GM21825 (cell line): ENCODE measurements around the gene ALOX15.
"Not testable (repeated sequence)": the region's sequence is repeated elsewhere in the genome, so short reads cannot be mapped to it uniquely, and the experiment has no call there.

Source experiments
- ATAC-seq: cut with Tn5 transposase; IDR thresholded peaks from one replicate; pipeline ENCODE4 v1.9.1; 2021; ENCODE audit warnings: mild to moderate bottlenecking, moderate library complexity; ENCODE audit not compliant: unreplicated experiment

Gene ALOX15, protein sequence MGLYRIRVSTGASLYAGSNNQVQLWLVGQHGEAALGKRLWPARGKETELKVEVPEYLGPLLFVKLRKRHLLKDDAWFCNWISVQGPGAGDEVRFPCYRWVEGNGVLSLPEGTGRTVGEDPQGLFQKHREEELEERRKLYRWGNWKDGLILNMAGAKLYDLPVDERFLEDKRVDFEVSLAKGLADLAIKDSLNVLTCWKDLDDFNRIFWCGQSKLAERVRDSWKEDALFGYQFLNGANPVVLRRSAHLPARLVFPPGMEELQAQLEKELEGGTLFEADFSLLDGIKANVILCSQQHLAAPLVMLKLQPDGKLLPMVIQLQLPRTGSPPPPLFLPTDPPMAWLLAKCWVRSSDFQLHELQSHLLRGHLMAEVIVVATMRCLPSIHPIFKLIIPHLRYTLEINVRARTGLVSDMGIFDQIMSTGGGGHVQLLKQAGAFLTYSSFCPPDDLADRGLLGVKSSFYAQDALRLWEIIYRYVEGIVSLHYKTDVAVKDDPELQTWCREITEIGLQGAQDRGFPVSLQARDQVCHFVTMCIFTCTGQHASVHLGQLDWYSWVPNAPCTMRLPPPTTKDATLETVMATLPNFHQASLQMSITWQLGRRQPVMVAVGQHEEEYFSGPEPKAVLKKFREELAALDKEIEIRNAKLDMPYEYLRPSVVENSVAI

DNA sequence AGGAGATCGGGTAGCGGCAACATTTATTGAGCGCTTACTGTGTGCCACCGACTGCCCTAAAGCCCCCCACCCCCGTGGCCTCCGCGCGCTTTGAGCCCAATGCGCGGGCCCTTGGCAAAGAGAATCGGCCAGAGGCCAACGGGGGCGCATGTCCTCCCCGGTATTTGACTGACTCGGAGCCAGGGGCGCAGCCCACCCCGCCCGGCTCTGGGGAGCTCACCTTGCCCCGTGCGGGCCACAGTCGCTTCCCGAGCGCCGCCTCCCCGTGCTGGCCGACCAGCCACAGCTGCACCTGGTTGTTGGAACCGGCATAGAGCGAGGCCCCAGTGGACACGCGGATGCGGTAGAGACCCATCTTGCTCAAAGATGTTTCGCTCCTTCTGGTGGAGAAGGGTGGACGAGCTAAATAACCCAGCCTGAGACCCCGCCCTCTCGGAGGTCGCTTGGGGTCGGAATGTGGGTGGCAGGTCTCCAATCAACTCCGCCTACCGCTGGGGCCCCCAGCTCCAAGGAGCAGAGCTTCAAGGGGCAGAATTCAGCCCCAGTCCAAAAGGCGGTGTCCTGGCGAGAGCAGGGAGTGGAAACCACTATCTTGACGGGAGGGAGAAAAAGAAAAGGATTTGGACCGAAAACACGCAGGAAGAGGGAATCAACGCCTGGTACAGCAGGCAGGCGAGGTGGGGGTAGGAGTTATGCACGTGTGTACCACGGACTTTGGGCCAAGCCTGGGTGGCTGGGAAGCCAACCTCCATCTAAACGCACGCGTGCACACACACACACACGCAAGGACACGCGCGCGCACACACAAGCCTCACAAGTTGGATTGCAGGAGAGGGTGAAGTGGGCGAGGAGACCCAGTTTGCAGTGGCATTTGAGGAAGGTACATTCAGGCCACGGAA is at the start of gene ALOX15:
Gene ALOX15 (minus strand): TSS at position 382 of the 899 bp plus-strand sequence. CDS start 27 bp downstream, at position 355.
- no peak for ATAC-seq

GRCh38 chr17:4690745-4691144 is 49.3 kb upstream of the ALOX15 start:
- ATAC-seq, result no peak

DNA sequence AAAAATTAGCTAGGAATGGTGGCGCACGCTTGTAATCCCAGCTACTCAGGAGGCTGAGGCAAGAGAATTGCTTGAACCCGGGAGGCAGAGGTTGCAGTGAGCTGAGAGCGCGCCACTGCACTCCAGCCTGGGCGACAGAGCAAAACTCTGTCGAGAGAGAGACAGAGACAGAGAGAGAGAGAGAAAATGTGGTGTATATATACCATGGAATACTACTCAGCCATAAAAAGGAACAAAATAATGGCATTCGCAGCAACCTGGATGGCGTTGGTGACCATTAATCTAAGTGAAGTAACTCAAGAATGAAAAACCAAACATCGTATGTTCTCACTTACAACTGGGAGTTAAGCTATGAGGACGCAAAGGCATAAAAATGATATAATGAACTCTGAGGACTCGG is 48.4 kb upstream of the ALOX15 start:
- not testable (repeated sequence) for ATAC-seq

GRCh38 chr17:4683739-4684138 is 42.3 kb upstream of the ALOX15 start:
- ATAC-seq, result not testable (repeated sequence)

GRCh38 chr17:4679658-4680057 is 38.2 kb upstream of the ALOX15 start:
- no peak for ATAC-seq

GRCh38 chr17:4678448-4679026 is 37.1 kb upstream of the ALOX15 start:
- ATAC-seq, result no peak

- no peak for ATAC-seq
Observed at GRCh38 chr17:4676791-4677190, 35.3 kb upstream of the ALOX15 start.

DNA sequence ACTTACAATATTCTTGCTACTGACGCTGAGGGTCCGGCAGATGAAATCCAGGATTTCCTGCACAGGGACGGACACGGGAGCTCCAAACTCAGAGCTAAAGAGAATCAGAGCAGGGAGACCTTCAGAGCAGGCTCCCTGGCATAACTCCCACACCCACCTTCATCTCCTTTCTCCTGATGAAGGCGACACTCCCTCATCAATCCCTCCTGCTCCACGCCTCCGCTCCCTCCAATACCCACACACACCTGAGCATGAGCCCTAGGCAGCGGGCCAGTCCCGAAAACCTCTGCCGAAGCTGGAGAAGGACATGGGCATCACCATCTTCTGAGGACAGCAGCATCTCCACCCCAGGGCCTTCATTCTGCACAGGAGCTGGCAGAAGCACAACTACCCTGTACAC is 34.3 kb upstream of the ALOX15 start:
- no peak for ATAC-seq

GRCh38 chr17:4674685-4674998 is 33.2 kb upstream of the ALOX15 start:
- ATAC-seq, result no peak

DNA sequence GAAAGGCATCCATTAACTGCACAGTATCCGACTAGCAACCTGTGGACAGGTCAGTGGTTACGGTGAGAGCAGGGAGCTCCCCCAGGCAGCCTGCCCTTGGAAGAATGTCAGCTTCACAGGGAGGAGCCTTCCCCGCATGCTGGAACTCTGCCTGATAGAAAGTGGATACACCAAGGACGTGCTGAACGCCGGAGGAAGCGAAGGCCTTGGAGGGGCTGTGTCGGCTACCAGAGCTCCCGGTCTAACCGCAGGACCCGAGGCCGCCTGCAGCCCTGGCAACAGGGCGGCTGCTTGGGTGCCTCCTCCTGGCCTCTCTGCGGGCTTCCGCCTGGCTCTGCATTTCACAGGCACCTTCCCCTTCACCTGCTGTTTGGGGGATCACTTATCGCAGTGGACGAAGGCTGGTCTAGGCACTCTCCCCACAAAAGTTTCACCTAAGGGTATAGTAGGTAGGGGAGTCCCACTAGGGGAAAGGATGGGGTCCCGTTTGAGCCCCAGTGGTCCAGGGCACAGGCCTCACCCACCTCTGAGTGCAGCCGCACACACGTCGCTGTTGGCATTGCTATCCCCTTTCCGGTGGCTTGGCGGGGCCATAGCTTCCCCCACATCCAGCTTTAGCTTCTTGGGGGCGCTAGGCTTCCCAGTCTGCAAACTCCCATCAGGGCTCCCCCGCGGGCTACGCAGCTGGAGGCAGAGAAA is 32.7 kb upstream of the ALOX15 start:
- no peak for ATAC-seq

DNA sequence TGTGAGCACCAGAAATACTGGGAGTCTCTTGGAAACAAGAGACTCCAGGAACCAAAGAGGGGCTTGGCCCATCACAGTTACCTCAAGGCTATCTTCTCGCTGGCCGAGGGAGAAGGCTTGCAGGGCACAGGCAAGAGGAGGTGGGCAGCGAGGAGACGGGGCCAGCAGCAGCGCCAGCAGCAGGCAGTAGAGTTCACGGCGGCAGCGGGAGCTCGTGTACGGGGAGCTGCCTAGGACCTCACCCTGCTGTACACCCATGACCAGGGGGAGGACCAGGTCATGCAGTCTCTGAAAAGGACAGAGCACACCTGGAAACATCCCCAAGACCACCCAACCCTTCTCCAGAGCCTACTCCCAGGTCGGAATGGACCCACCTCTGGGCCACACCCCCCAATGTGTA is 31.7 kb upstream of the ALOX15 start:
- ATAC-seq, result no peak

DNA sequence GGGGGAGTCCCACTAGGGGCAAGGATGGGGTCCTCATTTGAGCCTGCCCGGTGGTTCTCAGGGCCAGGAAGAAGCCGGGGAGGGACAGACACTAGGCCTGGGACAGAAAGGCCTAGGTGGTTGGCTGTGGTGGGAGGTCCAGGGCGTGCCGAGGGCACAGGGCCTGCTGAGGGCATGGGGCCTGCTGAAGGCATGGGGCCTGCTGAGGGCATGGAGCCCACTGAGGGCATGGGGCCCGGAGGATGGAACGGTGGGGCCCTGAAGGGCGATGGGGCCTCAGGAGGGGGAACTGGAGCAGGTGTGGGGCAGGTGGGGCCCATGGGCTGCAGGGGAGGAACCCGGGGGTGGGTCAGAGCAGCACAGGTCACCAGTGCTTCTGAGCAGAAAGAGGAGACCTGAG is 31.3 kb upstream of the ALOX15 start:
- ATAC-seq, result no peak

GRCh38 chr17:4672055-4672630 is 30.7 kb upstream of the ALOX15 start:
- ATAC-seq, result no peak

- ATAC-seq, result no peak
Observed at GRCh38 chr17:4667166-4667565, 25.7 kb upstream of the ALOX15 start.

DNA sequence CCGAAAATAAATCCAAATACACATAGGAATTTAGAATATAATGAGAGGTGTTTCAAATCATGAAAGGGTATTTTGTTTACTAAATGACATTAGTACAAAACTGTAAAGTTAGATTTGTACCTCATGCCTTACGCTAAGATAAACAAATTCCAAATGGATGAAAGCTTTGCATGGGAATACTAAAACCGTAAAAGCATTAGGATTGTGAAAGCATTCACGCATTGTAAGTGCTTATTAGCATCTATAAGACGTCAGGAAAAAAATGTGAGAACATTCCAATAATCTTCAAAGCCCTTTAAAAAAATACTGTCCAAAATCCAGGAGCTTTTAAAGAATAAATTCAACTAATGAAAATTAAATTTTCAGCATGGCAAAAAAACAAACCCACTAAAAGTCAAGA is 24.8 kb upstream of the ALOX15 start:
- no peak for ATAC-seq

DNA sequence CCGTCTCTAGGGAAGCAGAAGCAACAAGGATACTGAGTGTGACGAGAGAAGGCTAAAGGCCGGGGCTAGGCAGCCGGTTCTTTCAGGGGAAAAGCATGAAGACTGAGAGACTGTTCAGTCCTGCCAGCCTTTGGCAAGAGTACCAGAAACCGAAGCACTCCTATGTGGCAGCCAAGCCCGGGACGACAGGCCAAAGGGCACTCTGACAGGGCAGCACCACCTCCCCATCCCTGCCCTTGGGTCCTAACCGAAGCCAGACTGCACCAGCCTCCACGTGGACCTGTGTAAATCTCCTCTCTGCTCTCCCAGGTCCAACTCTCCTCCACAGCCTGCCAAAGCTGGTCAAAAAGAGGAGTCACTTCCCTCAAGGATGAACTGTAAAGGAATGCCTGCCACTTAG is 23.5 kb upstream of the ALOX15 start:
- ATAC-seq, result no peak

DNA sequence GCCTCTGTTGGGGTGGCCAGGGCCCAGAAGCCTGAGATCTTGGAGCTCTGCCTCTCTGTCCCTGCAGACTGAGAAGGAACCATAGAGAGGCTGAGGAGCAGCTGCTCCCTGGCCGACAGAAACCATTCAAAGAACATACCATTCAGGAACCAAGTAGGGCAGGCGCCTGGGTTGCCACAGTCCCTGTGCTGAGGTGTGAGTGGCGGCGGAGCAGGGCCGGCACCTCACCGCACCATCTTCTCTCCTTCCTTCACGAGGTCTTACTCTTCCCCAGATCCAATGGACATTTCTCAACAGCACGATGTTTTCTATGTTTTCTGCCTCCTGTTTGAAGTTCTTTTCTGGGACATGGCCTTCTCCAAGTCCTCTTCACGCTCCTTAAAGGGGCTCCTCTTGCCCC is 22.8 kb upstream of the ALOX15 start:
- ATAC-seq, result no peak

GRCh38 chr17:4663711-4664110 is 22.2 kb upstream of the ALOX15 start:
- ATAC-seq, result no peak

- no peak for ATAC-seq
Observed at GRCh38 chr17:4658478-4659305, 17.2 kb upstream of the ALOX15 start.
